Brain microvascular endothelial cell (primary cell): Measurements from ENCODE around the gene ALOX12.

ENCODE experiments used
- DNase-seq: peaks from one replicate; pipeline ENCODE4 v3.0.0-alpha.2; 2020
- H3K27ac ChIP-seq: fragments of 250-450 bp; sonication (Bioruptor Pico); 2 replicates; pipeline ENCODE4 v1.5.1; 2020; ENCODE audit warnings: mild to moderate bottlenecking, moderate library complexity
- H3K27me3 ChIP-seq: fragments of 250-450 bp; sonication (Bioruptor Pico); replicated peaks from 2 replicates; pipeline ENCODE4 v1.5.1; 2020; ENCODE audit warnings: mild to moderate bottlenecking
- H3K36me3 ChIP-seq: fragments of 250-450 bp; sonication (Bioruptor Pico); replicated peaks from 2 replicates; pipeline ENCODE4 v1.5.1; 2020; ENCODE audit warnings: mild to moderate bottlenecking
- H3K4me3 ChIP-seq: 2 replicates; pipeline ENCODE4 v1.5.1; 2011; ENCODE audit warnings: low read depth, mild to moderate bottlenecking, control low read depth, low read length, moderate library complexity
- CTCF ChIP-seq: IDR thresholded peaks from 2 replicates; pipeline ENCODE4 v1.5.1; 2011; ENCODE audit warnings: low read depth, mild to moderate bottlenecking, moderate library complexity, low read length, control low read depth, inconsistent platforms; ENCODE audit errors: missing control alignments
- in situ Hi-C: cut with HindIII; loops from 2 replicates; pipeline ENCODE4 v1.10.0; 2017; ENCODE audit warnings: low sequenced_read_pairs, low pct_ligation_motif_present

Gene ALOX12

DNA sequence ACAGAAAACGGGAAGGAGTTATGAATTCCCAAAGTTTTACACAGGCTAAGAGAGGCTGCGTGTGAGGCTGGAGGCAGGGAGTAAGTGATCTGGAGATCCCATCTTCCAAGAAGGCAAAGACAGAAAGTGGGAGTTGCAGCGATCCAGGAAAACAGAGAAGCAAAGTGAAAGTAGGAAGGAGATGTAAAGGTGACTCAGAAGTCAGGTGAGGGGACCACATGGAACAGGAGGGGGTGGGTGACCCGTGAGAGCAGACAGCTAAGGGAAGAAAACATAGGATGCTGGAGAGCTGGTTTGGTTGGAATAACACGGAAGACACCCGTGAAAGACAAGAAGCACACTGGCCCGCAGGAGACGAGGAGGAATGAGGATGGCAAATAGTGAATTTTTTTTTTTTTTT is 1.3 kb downstream of the ALOX12 start:
- no peak overlapping the region for H3K27ac ChIP-seq
- in situ Hi-C loops: no loop called here
- TF ChIP-seq CTCF: no peak
- no peak for DNase-seq
- no peak overlapping the region for H3K4me3 ChIP-seq
- H3K27me3 ChIP-seq: no peaks in the 10 kb centered on the region
- H3K36me3 ChIP-seq: peaks cover 22% of the 10 kb centered on the region

- in situ Hi-C loops: no loop called here
- no peak overlapping the region for H3K27ac ChIP-seq
- TF ChIP-seq CTCF: no peak
Observed at GRCh38 chr17:6998855-6999508, 3.1 kb downstream of the ALOX12 start.

GRCh38 chr17:7001318-7001961 is 5.6 kb downstream of the ALOX12 start:
- in situ Hi-C loops: no loop called here
- peak; percentile 42 for DNase-seq
- TF ChIP-seq CTCF: peak; percentile 81
- H3K36me3 ChIP-seq: peaks cover 31% of the 10 kb centered on the region
- no peak overlapping the region for H3K27ac ChIP-seq
- H3K27me3 ChIP-seq: no peaks in the 10 kb centered on the region
- H3K4me3 ChIP-seq: no peak overlapping the region

More at GRCh38 chr17:6998855-6999508, 3.1 kb downstream of the ALOX12 start:
- Histone ChIP-seq H3K4me3 (no peak overlapping the region), H3K36me3 (peaks cover 31% of the 10 kb centered on the region), H3K27me3 (no peaks in the 10 kb centered on the region)
- no peak for DNase-seq

- H3K4me3 ChIP-seq: no peak overlapping the region
- in situ Hi-C loops: no loop called here
- TF ChIP-seq CTCF: no peak
- no peak overlapping the region for H3K27ac ChIP-seq
- no peak for DNase-seq
- peaks cover 27% of the 10 kb centered on the region for H3K36me3 ChIP-seq
- H3K27me3 ChIP-seq: no peaks in the 10 kb centered on the region
Observed at GRCh38 chr17:7002288-7003047, 6.6 kb downstream of the ALOX12 start.

DNA sequence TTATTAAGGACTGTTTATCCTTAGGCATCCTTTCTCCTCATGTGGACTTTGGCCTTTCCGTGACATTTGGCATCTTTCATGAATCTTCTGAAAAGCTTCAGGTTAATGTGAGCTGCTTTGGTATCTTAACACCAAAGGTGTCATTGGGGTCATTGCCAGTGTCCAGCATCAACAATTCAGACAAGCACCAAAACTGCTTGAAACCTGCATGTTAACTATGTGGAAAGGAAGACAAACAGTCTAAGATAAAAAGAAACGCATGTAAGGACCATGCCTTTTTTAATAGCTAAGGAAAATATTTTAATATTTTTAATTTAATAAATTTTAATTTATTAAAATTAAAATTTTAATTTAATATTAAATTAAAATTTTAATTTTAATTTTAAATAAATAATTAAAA is 7.9 kb downstream of the ALOX12 start:
- DNase-seq: no peak
- TF ChIP-seq CTCF: no peak
- peaks cover 26% of the 10 kb centered on the region for H3K36me3 ChIP-seq
- H3K27ac ChIP-seq: no peak overlapping the region
- in situ Hi-C loops: no loop called here
- no peak overlapping the region for H3K4me3 ChIP-seq
- H3K27me3 ChIP-seq: no peaks in the 10 kb centered on the region
